ENCODE data around the gene RNF182. TPM values are rescaled to one million over a fixed set of nuclear protein-coding genes. Genes with fewer than 3 reads are reported as not detected.
A peak's percentile ranks its signal among the peaks of the same experiment; 100 is the strongest.

RNF182 gene
- total RNA-seq, 1 experiment from 2014 or later, result 3.7 TPM

DNA sequence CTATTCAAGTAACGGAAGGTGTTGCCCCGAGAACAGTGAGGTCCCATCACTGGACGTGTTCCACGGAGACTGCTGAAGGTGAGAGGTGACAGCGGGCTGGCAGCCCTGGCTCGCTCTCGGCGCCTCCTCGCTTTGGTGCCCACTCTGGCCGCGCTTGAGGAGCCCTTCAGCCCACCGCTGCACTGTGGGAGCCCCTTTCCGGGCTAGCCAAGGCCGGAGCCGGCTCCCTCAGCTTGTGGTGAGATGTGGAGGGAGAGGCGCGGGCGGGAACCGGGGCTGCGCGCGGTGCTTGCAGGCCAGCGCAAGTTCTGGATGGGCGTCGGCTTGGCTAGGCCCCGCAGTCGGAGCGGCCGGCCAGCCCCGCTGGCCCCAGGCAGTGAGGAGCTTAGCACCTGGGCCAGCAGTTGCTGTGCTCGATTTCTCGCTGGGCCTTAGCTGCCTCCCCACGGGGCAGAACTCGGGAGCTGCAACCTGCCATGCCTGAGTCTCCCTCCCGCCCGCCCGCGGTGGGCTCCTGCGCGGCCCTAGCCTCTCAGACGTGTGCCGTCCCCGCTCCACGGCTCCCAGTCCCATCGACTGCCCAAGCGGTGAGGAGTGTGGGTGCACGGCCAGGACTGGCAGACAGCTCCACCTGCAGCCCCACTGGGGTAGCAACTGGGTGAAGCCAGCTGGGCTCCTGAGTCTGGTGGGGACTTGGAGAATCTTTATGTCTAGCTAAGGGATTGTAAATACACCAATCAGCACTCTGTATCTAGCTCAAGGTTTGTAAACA is 77.6 kb downstream of the RNF182 start:
- no peak overlapping the region for H3K4ac ChIP-seq (ENCODE audit: low read depth, low read length)
- H2BK5ac ChIP-seq (ENCODE audit: insufficient read length, low read length), result no peak overlapping the region
- H3K27ac ChIP-seq (ENCODE audit: insufficient read length, low read depth, low read length), result no peak overlapping the region
- H4K91ac ChIP-seq (ENCODE audit: insufficient read length, low read depth, low read length), result no peak overlapping the region
- Mint-ChIP-seq H3K4me1 (peaks cover 17% of the 10 kb centered on the region in 2 experiments), H3K4me3 (no peak overlapping the region), H3K9me3 (peaks cover 7 to 8% of the 10 kb centered on the region in 2 experiments; a peak in 3 of 5 replicates), H3K27me3 (ENCODE audit: low read depth) (0 out of 2 replicates have a peak, but pooled peaks cover 1% of the 10 kb centered on the region), H3K36me3 (ENCODE audit: insufficient read depth in 1 of 3, low read depth in 3 of 3) (peaks cover 0 to 5% (median 2%) of the 10 kb centered on the region in 3 experiments; a peak in 2 of 7 replicates), H3K27ac (no peak overlapping the region)
- H2AFZ ChIP-seq (ENCODE audit: low read length), result no peak overlapping the region
- no peak overlapping the region for H2BK120ac ChIP-seq (ENCODE audit: low read depth, low read length, poor library complexity, severe bottlenecking)
- H3K79me2 ChIP-seq (ENCODE audit: insufficient read depth, low read length), result no peaks in the 10 kb centered on the region
- H3K9me3 ChIP-seq (ENCODE audit: control insufficient read depth, low read depth, low read length), result no peaks in the 10 kb centered on the region
- DNase-seq, result peak; percentile 69
- no peak overlapping the region for H3K14ac ChIP-seq (ENCODE audit: insufficient read depth, low read length)
- H2BK12ac ChIP-seq (ENCODE audit: insufficient read length, low read depth, low read length), result no peak overlapping the region
- no peak overlapping the region for H2BK15ac ChIP-seq (ENCODE audit: low read depth, low read length)
- H4K8ac ChIP-seq (replicated peaks; ENCODE audit: insufficient read length, low read depth, low read length), result no peak overlapping the region
- H3K9ac ChIP-seq (ENCODE audit: extremely low read depth, insufficient read length, low read length), result no peak overlapping the region
- H3K27me3 ChIP-seq (ENCODE audit: insufficient read depth, low read length), result no peaks in the 10 kb centered on the region
- H3K23ac ChIP-seq (ENCODE audit: insufficient read length, low read depth, low read length), result no peak overlapping the region
- H3K4me2 ChIP-seq (ENCODE audit: insufficient read depth, insufficient read length, low read length), result no peak overlapping the region
- H3K56ac ChIP-seq (ENCODE audit: insufficient read length, low read depth, low read length), result no peak overlapping the region
- peak; percentile 29; the same call in 2 of the 3 replicates for TF ChIP-seq CTCF (conservative IDR thresholded peaks at IDR 0.05)
- H3K4me1 ChIP-seq (ENCODE audit: insufficient read depth, low read length), result peaks cover 10% of the 10 kb centered on the region; the same call in 1 of the 2 replicates
- no peak overlapping the region for H2BK20ac ChIP-seq (ENCODE audit: low read depth, low read length, poor library complexity, severe bottlenecking)
- no peaks in the 10 kb centered on the region for H3K79me1 ChIP-seq (ENCODE audit: insufficient read depth, low read depth, low read length, poor library complexity, severe bottlenecking)
- H4K20me1 ChIP-seq (ENCODE audit: control insufficient read depth, insufficient read depth, insufficient read length), result no peaks in the 10 kb centered on the region
- no peak overlapping the region for H3K18ac ChIP-seq (ENCODE audit: insufficient read length, low read depth, low read length)
- no peaks in the 10 kb centered on the region for H3K23me2 ChIP-seq (ENCODE audit: insufficient read length, low read depth, low read length, poor library complexity, severe bottlenecking)
- no peak overlapping the region for H3T11ph ChIP-seq (ENCODE audit: low read length)
- no peak overlapping the region for H2AK5ac ChIP-seq (ENCODE audit: insufficient read length, low read length)
- no CpG with 5 or more reads among the region's 47 CpGs for WGBS (ENCODE audit: extremely low coverage, insufficient read length, low lambda C conversion rate)
- no peak overlapping the region for H4K5ac ChIP-seq (ENCODE audit: insufficient read length, low read depth, low read length)
